ENCODE results near the gene KPNA3.
"Not testable (repeated sequence)": the region's sequence is repeated elsewhere in the genome, so short reads cannot be mapped to it uniquely, and the experiment has no call there.

KPNA3 gene

GRCh38 chr13:49810567-49811526 lies 18.4 kb upstream of the KPNA3 start:
- FAIRE-seq (no peak), DNase-seq (ENCODE audit: insufficient read length, low spot score) (no peak)

- FAIRE-seq (no peak), DNase-seq (ENCODE audit: insufficient read length, low spot score) (no peak)
These were observed 15.2 kb upstream of the KPNA3 start for GRCh38 chr13:49807681-49808080.

GRCh38 chr13:49806126-49806536 lies 13.6 kb upstream of the KPNA3 start:
- DNase-seq (ENCODE audit: insufficient read length, low spot score) = no peak
- no peak for FAIRE-seq

DNA sequence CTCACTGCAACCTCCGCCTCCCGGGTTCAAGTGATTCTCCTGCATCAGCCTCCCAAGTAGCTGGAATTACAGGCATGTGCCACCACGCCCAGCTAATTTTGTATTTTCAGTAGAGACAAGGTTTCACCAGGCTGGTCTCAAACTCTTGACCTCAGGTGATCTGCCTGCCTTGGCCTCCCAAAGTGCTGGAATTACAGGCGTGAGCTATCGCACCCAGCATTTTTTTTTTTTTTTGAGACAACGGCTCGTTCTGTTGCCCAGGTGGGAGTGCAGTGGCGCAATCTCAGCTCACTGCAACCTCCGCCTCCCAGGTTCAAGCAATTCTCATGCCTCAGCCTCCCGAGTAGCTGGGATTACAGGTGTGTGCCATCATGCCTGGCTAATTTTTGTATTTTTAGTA lies 10.6 kb upstream of the KPNA3 start:
- DNase-seq (ENCODE audit: insufficient read length, low spot score); FAIRE-seq: not testable (repeated sequence)

DNA sequence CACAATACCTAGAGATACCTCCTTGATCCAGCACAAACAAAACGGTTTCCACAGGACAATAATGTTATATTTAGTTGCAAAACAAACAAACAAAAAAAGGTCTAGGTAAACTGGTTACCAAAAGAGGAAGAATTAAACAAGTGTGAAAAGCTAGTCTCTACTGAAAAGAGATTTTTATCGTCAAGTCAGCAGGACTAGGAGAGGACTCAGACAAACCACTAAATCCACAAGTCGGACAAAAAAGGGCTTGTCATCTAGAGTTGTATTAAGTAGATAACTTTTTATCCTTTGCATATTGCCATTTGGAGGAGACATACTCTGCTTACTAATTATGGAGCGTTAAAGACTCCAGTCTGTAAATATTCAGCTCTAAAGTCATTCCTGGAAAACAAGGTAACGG lies 9.9 kb upstream of the KPNA3 start:
- no peak for FAIRE-seq
- no peak for DNase-seq (ENCODE audit: insufficient read length, low spot score)

GRCh38 chr13:49791711-49792549 lies 552 bp downstream of the KPNA3 start:
- DNase-seq (ENCODE audit: insufficient read length, low spot score) (peak; percentile 22), FAIRE-seq (no peak)

- no peak for DNase-seq (ENCODE audit: insufficient read length, low spot score)
- FAIRE-seq = peak; percentile 86
These were observed 1.2 kb downstream of the KPNA3 start for GRCh38 chr13:49791315-49791710.

- no peak for DNase-seq (ENCODE audit: insufficient read length, low spot score)
- no peak for FAIRE-seq
These were observed 2.5 kb downstream of the KPNA3 start for GRCh38 chr13:49789968-49790367.

DNA sequence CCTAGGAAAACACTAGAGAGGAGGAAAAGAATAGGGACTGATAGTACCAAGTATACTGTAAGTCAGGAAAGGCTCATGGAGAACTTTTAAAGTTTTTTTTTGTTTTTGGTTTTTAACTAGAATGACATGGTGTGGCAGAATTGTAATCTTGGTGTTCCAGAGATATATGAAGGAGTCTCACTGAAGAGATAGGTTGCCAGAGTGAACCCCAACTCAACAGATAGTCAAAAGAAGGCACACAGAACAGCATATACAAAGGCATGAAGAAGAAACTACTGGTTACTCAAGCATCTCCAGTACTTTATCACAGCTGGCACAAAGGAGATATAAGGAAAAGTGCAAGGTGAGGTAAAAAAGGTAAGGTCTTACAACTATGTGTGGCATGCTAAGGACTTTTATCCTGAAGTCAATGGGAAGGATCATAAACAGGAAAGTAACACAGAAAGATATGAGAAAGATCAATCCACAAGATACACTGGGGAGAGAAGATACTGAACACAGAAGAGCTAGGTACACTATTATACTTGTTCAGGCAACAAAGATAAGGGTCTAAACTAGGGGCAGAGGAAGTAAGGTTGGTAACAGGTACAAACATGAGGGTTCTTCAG lies 6.0 kb downstream of the KPNA3 start:
- DNase-seq (ENCODE audit: insufficient read length, low spot score) = no peak
- no peak for FAIRE-seq

DNA sequence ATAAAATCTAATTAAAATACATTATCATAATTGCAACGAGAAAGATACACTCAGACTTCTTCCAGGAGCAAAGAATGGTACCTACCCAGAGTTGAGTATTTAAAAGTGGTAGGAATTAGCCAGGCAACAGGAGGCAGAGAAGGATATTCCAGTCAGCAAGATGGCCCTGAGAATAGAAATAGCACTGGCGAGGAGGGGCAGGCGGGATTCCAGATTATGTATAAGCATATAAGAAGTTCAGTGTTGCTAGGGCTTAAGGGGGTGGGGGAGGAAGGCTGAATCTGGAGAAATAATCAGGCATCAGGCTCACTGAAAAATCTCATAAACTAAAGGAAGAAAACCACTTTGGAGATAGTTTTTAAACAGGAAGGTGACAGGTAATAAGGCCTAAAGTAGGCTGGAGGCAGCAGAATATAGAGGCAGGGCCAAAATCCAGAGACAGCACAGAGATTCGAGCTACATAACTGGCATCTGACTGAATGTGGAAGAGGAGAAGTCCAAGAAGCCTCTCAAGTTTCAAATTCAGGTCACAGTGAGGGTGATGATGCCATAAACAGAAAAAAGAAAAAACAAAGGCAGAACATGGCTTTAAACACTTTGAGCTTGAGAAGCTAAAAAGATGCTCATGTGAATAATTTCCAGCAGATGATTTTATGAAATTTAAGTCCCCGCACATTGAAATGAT lies 7.5 kb downstream of the KPNA3 start:
- DNase-seq (ENCODE audit: insufficient read length, low spot score) (no peak), FAIRE-seq (no peak)

GRCh38 chr13:49783865-49784264 lies 8.6 kb downstream of the KPNA3 start:
- FAIRE-seq = no peak
- DNase-seq (ENCODE audit: insufficient read length, low spot score) = no peak

- no peak for FAIRE-seq
These were observed 9.7 kb downstream of the KPNA3 start for GRCh38 chr13:49782784-49783183.

GRCh38 chr13:49781806-49782205 lies 10.7 kb downstream of the KPNA3 start:
- FAIRE-seq (peak; percentile 28), DNase-seq (ENCODE audit: insufficient read length, low spot score) (no peak)

More at GRCh38 chr13:49782784-49783183, 9.7 kb downstream of the KPNA3 start:
- DNase-seq (ENCODE audit: insufficient read length, low spot score) = no peak

DNA sequence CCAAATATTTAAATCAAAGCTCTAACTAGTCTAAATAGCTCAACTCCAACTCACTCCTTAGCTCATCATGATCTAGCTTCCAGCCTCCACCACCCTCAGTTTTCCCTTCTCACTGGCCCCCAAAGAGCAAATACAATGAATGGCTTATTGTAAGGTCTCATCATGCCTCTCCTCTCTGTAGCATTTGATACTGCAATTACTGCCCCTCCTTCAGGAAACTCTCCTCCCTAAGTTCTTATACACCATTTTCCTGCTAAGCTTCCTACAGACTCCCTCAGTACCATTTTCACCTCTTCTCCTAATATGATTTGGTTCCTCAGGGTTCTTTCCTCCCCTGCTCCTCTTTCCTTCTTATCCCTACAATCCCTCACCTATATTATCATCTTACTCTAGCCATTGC lies 12.8 kb downstream of the KPNA3 start:
- DNase-seq (ENCODE audit: insufficient read length, low spot score) (no peak), FAIRE-seq (no peak)

DNA sequence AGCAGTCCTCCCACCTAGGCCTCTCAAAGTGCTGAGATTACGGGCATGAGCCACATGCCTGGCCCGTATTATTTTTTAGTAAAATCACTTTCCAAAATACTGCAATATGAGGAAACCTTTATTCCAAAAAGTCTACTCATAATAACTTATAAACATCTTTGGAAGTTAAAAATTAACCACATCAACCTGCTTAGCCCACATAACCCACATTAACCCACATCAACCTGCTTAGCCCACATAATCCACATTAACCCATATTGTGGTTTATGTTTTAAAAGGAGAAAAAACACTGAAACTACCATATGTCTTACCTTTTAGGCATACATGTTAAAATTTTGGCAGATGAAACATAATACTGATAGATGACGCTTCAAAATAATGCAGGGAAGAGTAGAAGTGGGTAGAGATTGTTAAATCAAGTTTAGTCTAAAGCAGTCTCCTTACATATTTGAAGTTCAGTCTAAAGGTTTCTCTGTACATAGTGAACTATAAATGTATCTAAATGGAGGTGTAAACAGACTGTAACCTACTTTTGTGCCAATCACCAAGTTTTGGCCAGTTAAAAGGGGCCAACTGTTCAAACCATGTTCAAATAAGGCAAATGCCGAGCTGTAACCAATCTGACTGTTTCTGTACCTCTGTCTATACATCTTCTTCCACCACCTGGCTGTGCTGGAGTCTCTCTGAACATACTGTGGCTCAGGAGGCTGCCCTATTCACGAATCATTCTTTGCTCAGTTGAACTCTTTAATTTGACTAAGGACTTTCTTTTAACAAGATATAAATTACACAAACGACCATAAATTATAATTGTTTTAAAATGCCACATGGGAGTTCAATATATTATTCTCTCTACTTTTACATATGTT lies 14.5 kb downstream of the KPNA3 start:
- FAIRE-seq (peak; percentile 66), DNase-seq (ENCODE audit: insufficient read length, low spot score) (no peak)

DNA sequence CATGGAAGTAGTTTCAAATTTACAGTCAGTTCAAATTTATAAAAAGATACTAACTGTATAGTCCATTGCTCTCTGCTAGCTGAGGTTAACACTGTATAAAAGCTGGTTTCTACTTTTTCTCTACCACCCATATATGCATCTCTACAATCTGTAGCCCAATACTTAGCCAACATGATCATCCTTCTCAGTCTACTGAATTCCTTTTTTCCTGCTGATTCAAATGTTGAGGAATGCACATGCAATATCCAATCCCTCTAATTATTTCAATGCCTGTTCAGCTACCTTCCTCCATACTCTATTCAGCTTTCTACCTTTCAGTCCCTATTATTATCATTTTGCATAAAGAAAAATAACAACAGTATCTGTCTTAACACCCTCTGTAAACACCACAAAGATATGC lies 15.6 kb downstream of the KPNA3 start:
- no peak for DNase-seq (ENCODE audit: insufficient read length, low spot score)
- peak; percentile 52 for FAIRE-seq

GRCh38 chr13:49774376-49775005 lies 18.0 kb downstream of the KPNA3 start:
- FAIRE-seq (no peak), DNase-seq (ENCODE audit: insufficient read length, low spot score) (no peak)

GRCh38 chr13:49772828-49773227 lies 19.7 kb downstream of the KPNA3 start:
- no peak for FAIRE-seq
- DNase-seq (ENCODE audit: insufficient read length, low spot score) = no peak

DNA sequence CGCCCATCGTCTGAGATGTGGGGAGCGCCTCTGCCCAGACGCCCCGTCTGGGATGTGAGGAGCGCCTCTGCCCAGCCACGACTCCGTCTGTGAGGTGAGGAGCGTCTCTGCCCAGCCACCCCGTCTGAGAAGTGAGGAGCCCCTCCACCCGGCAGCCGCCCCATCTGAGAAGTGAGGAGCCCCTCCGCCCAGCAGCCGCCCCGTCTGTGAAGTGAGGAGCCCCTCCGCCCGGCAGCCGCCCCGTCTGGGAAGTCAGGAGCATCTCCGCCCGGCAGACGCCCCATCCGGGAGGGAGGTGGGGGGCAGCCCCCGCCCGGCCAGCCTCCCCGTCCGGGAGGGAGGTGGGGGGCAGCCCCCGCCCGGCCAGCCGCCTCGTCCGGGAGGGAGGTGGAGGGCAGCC lies 30.7 kb downstream of the KPNA3 start:
- not testable (repeated sequence) for DNase-seq (ENCODE audit: insufficient read length, low spot score); FAIRE-seq

Data from GM19239 (cell line).